GM23248 (cell line): ENCODE results near the gene ZNF26. TPM values are rescaled to one million over a fixed set of nuclear protein-coding genes. Genes with fewer than 3 reads are reported as not detected.
"Not testable (repeated sequence)": the region's sequence is repeated elsewhere in the genome, so short reads cannot be mapped to it uniquely, and the experiment has no call there.

Experiments used
- DNase-seq: peaks from one replicate; pipeline ENCODE4 v3.0.0-alpha.2; 2015
- H2AFZ ChIP-seq: fragments of 200-600 bp; sonication (generic); 2 replicates; pipeline ENCODE4 v1.6.1; 2016; ENCODE audit warnings: antibody characterized with exemption
- H3F3A ChIP-seq: fragments of 200-600 bp; sonication (generic); 2 replicates; pipeline ENCODE4 v1.6.1; 2016; ENCODE audit warnings: mild to moderate bottlenecking, antibody characterized with exemption, mixed run types; ENCODE audit not compliant: insufficient read depth
- H3K27ac ChIP-seq: fragments of 200-600 bp; sonication (generic); 2 replicates; pipeline ENCODE4 v1.5.1; 2016; ENCODE audit warnings: mild to moderate bottlenecking
- H3K27me3 ChIP-seq: fragments of 200-600 bp; sonication (generic); replicated peaks from 2 replicates; pipeline ENCODE4 v1.6.1; 2016; ENCODE audit warnings: mild to moderate bottlenecking; ENCODE audit not compliant: insufficient read depth
- H3K36me3 ChIP-seq: fragments of 200-600 bp; sonication (generic); 2 replicates; pipeline ENCODE4 v1.6.1; 2016; ENCODE audit warnings: low read depth, mild to moderate bottlenecking
- H3K4me1 ChIP-seq: fragments of 200-600 bp; sonication (generic); 2 replicates; pipeline ENCODE4 v1.6.1; 2016; ENCODE audit warnings: mild to moderate bottlenecking; ENCODE audit not compliant: insufficient read depth
- H3K4me2 ChIP-seq: fragments of 200-600 bp; sonication (generic); one replicate; pipeline ENCODE4 v1.6.1; 2016; ENCODE audit warnings: mild to moderate bottlenecking; ENCODE audit not compliant: unreplicated experiment
- H3K4me3 ChIP-seq: fragments of 200-600 bp; sonication (generic); 2 replicates; pipeline ENCODE4 v1.5.1; 2016; ENCODE audit warnings: mild to moderate bottlenecking
- H3K79me2 ChIP-seq: fragments of 200-600 bp; sonication (generic); 2 replicates; pipeline ENCODE4 v1.6.1; 2016; ENCODE audit warnings: mild to moderate bottlenecking; ENCODE audit not compliant: insufficient read depth
- H3K9ac ChIP-seq: fragments of 200-600 bp; sonication (generic); 2 replicates; pipeline ENCODE4 v1.6.1; 2016; ENCODE audit warnings: mild to moderate bottlenecking
- H3K9me2 ChIP-seq: fragments of 200-600 bp; sonication (generic); 2 replicates; pipeline ENCODE4 v1.6.1; 2016; ENCODE audit warnings: mixed run types, mild to moderate bottlenecking, moderate library complexity; ENCODE audit not compliant: insufficient read depth
- H3K9me3 ChIP-seq: fragments of 200-600 bp; sonication (generic); one replicate; pipeline ENCODE4 v1.6.1; 2017; ENCODE audit warnings: low read depth
- H4K20me1 ChIP-seq: fragments of 200-600 bp; sonication (generic); 2 replicates; pipeline ENCODE4 v1.6.0; 2016; ENCODE audit not compliant: insufficient read depth
- EZH2 ChIP-seq: fragments of 200-600 bp; sonication (generic); IDR thresholded peaks from 2 replicates; pipeline ENCODE4 v1.6.1; 2018; ENCODE audit warnings: antibody characterized with exemption, mild to moderate bottlenecking; ENCODE audit not compliant: insufficient read depth, poor library complexity, severe bottlenecking
- EZH2phosphoT487 ChIP-seq: fragments of 200-600 bp; sonication (generic); IDR thresholded peaks from 2 replicates; pipeline ENCODE4 v1.6.1; 2018; ENCODE audit warnings: antibody characterized with exemption, moderate library complexity, mild to moderate bottlenecking, low read depth; ENCODE audit not compliant: insufficient read depth
- WGBS, 2 experiments: methylation state at CpG; one replicate each; pipeline ENCODE4 v1.1.6; 2015 to 2017; ENCODE audit warnings: low lambda C conversion rate in 2 of 2, low coverage in 1 of 2; ENCODE audit errors: missing lambda C conversion rate in 2 of 2; 5-methylcytosine and 5-hydroxymethylcytosine counted together
- in situ Hi-C: fragments of 300-500 bp; cut with MboI; formaldehyde crosslinking; loops from 2 replicates; pipeline ENCODE4 v1.15.0; 2020
- polyA plus RNA-seq: library from polyadenylated mRNA; unstranded; fragments of >200 nt; fragmentation: Nextera tagmentation; extraction: Ambion mirVana; gene quantifications from 2 replicates; pipeline ENCODE4 v1.2.1, GENCODE V29; 2016
- total RNA-seq: library from RNA; depleted of rRNA; stranded (reverse); fragments of >200 nt; shearing (Covaris generic); gene quantifications from 2 replicates; pipeline ENCODE4 v1.2.3, GENCODE V29; 2014

Gene ZNF26
- total and polyA plus RNA-seq, 2 experiments from 2014 or later = 6.7 to 12.3 TPM

- no peak for DNase-seq
- Histone ChIP-seq H3K4me2 (no peak overlapping the region), H3K9me3 (no peaks in the 10 kb centered on the region), H3K27me3 (no peaks in the 10 kb centered on the region), H3K9ac (no peak overlapping the region), H3K4me3 (no peak overlapping the region), H3K9me2 (no peaks in the 10 kb centered on the region), H3K27ac (no peak overlapping the region), H3K4me1 (no peaks in the 10 kb centered on the region), H3K79me2 (no peaks in the 10 kb centered on the region), H3K36me3 (no peaks in the 10 kb centered on the region; the same call in 1 of the 2 replicates), H2AFZ (no peak overlapping the region), H3F3A (no peaks in the 10 kb centered on the region), H4K20me1 (no peaks in the 10 kb centered on the region)
- no peak for TF ChIP-seq EZH2phosphoT487
- TF ChIP-seq EZH2 = no peak
- in situ Hi-C loops = no loop called here
- 87 to 94% methylated on average over 12 of the region's 12 CpGs for WGBS, 2 experiments
Observed at GRCh38 chr12:132965796-132966195, 20.4 kb upstream of the ZNF26 start.

GRCh38 chr12:132966676-132967415, 19.3 kb upstream of the ZNF26 start:
- 90 to 92% methylated on average over 12 of the region's 12 CpGs for WGBS, 2 experiments
- Histone ChIP-seq H3F3A (no peaks in the 10 kb centered on the region), H3K36me3 (no peaks in the 10 kb centered on the region; the same call in 1 of the 2 replicates), H3K79me2 (no peaks in the 10 kb centered on the region), H3K4me2 (no peak overlapping the region), H3K4me1 (no peaks in the 10 kb centered on the region), H2AFZ (no peak overlapping the region), H3K9ac (no peak overlapping the region), H3K9me2 (no peaks in the 10 kb centered on the region), H3K9me3 (no peaks in the 10 kb centered on the region), H3K27me3 (no peaks in the 10 kb centered on the region), H3K4me3 (no peak overlapping the region), H3K27ac (no peak overlapping the region), H4K20me1 (no peaks in the 10 kb centered on the region)
- no peak for DNase-seq
- no peak for TF ChIP-seq EZH2phosphoT487
- no peak for TF ChIP-seq EZH2
- in situ Hi-C loops = no loop called here

GRCh38 chr12:132967736-132968135, 18.4 kb upstream of the ZNF26 start:
- Histone ChIP-seq H3K4me3 (no peak overlapping the region), H3K27me3 (no peaks in the 10 kb centered on the region), H4K20me1 (no peaks in the 10 kb centered on the region), H3K9ac (no peak overlapping the region), H3K4me2 (no peak overlapping the region), H3K9me2 (no peaks in the 10 kb centered on the region), H3K9me3 (no peaks in the 10 kb centered on the region), H3K36me3 (no peaks in the 10 kb centered on the region; the same call in 1 of the 2 replicates), H2AFZ (no peak overlapping the region), H3K27ac (no peak overlapping the region), H3F3A (no peaks in the 10 kb centered on the region), H3K4me1 (no peaks in the 10 kb centered on the region), H3K79me2 (no peaks in the 10 kb centered on the region)
- no peak for DNase-seq
- 94 to 98% methylated on average over 8 to 21 of the region's 21 CpGs for WGBS, 2 experiments
- in situ Hi-C loops = no loop called here
- TF ChIP-seq EZH2phosphoT487 (no peak), EZH2 (no peak)

GRCh38 chr12:132972374-132972773, 13.8 kb upstream of the ZNF26 start:
- Histone ChIP-seq H3K36me3 (no peaks in the 10 kb centered on the region), H3K27me3 (no peaks in the 10 kb centered on the region), H3K9me3 (no peaks in the 10 kb centered on the region), H3K79me2 (no peaks in the 10 kb centered on the region), H3F3A (no peaks in the 10 kb centered on the region), H2AFZ (no peak overlapping the region), H3K4me3 (no peak overlapping the region), H3K9me2 (no peaks in the 10 kb centered on the region), H3K27ac (no peak overlapping the region), H4K20me1 (no peaks in the 10 kb centered on the region), H3K4me2 (no peak overlapping the region), H3K4me1 (no peaks in the 10 kb centered on the region), H3K9ac (no peak overlapping the region)
- TF ChIP-seq EZH2phosphoT487 = no peak
- TF ChIP-seq EZH2 = no peak
- no peak for DNase-seq
- WGBS, 2 experiments = 74 to 89% methylated on average over 1 of the region's 1 CpG
- in situ Hi-C loops = no loop called here

- H3K36me3 ChIP-seq, H3F3A ChIP-seq, H4K20me1 ChIP-seq, H3K4me2 ChIP-seq, H3K9ac ChIP-seq, H3K27ac ChIP-seq, H3K4me1 ChIP-seq, H3K9me3 ChIP-seq, H3K79me2 ChIP-seq, H2AFZ ChIP-seq, in situ Hi-C loops, H3K9me2 ChIP-seq, H3K4me3 ChIP-seq, H3K27me3 ChIP-seq: not testable (repeated sequence)
- WGBS, 2 experiments = 30 to 35% methylated on average over 10 to 13 of the region's 13 CpGs
- DNase-seq = peak; percentile 25
Observed at GRCh38 chr12:132976870-132977269, 9.3 kb upstream of the ZNF26 start.
